Small intestine (tissue), 7 donors: ENCODE data around the gene FXN. TPM values are rescaled to one million over a fixed set of nuclear protein-coding genes. Genes with fewer than 3 reads are reported as not detected.
A peak's percentile ranks its signal among the peaks of the same experiment; 100 is the strongest.

Source experiments
- DNase-seq, 2 donors: peaks; one replicate each; pipeline versions ENCODE4 v3.0.0 to v3.0.0-alpha.2; 2013
- FAIRE-seq: peaks from 2 replicates; lab custom pipeline; 2012; peaks lifted over from hg19 to GRCh38; lab: Jason Lieb, UNC
- H3K27ac ChIP-seq, 3 donors: one replicate each; pipeline ENCODE4 v1.5.1; 2013; ENCODE audit warnings: low read length in 2 of 3, mild to moderate bottlenecking in 2 of 3, control low read depth in 1 of 3, inconsistent platforms in 1 of 3, low read depth in 1 of 3, moderate library complexity in 1 of 3
- H3K27me3 ChIP-seq, 3 donors: one replicate each; pipeline ENCODE4 v1.6.1; 2013; ENCODE audit warnings: low read length in 3 of 3, inconsistent platforms in 1 of 3; ENCODE audit not compliant: control insufficient read depth in 3 of 3, insufficient read depth in 3 of 3
- H3K36me3 ChIP-seq, 3 donors: one replicate each; pipeline ENCODE4 v1.6.1; 2013; ENCODE audit warnings: low read length in 3 of 3, inconsistent platforms in 1 of 3, low read depth in 1 of 3, mild to moderate bottlenecking in 1 of 3, moderate library complexity in 1 of 3; ENCODE audit not compliant: control insufficient read depth in 3 of 3, insufficient read depth in 2 of 3
- H3K4me1 ChIP-seq, 3 donors: one replicate each; pipeline ENCODE4 v1.6.1; 2013; ENCODE audit warnings: low read length in 2 of 3, inconsistent platforms in 1 of 3, low read depth in 1 of 3, mild to moderate bottlenecking in 1 of 3, moderate library complexity in 1 of 3; ENCODE audit not compliant: control insufficient read depth in 3 of 3, insufficient read depth in 2 of 3
- H3K4me3 ChIP-seq, 3 donors: one replicate each; pipeline ENCODE4 v1.5.1; 2013; ENCODE audit warnings: low read length in 3 of 3, control low read depth in 1 of 3, inconsistent platforms in 1 of 3, low read depth in 1 of 3, mild to moderate bottlenecking in 1 of 3, moderate library complexity in 1 of 3
- H3K9me3 ChIP-seq, 2 donors: one replicate each; pipeline ENCODE4 v1.6.1; 2013; ENCODE audit warnings: low read depth in 1 of 2, low read length in 1 of 2; ENCODE audit not compliant: control insufficient read depth in 2 of 2, insufficient read depth in 1 of 2
- WGBS, 3 donors: extraction: QIAGEN DNeasy Blood & Tissue Kit; methylation state at CpG; one replicate each; pipeline ENCODE4 v1.1.7; 2013; 5-methylcytosine and 5-hydroxymethylcytosine counted together
- polyA plus RNA-seq, 4 donors: library from polyadenylated mRNA; stranded (reverse) in 3 of 4; unstranded in 1 of 4; fragments of 200-250 nt in 3 of 4; fragments of 120-200 nt in 1 of 4; gene quantifications; one replicate each; pipeline versions ENCODE4 v1.2.1 to v1.2.3, GENCODE V29; 2013
- donor health status: healthy with polysubstance abuse.
- donor health status: control.
- donor health status: control.
- donor health status: Bipolar disorder and iron deficiency.
- donor health status: healthy.

FXN gene
- polyA plus RNA-seq, 4 donors = 2.7 to 16.6 (median 8.8) TPM

DNA sequence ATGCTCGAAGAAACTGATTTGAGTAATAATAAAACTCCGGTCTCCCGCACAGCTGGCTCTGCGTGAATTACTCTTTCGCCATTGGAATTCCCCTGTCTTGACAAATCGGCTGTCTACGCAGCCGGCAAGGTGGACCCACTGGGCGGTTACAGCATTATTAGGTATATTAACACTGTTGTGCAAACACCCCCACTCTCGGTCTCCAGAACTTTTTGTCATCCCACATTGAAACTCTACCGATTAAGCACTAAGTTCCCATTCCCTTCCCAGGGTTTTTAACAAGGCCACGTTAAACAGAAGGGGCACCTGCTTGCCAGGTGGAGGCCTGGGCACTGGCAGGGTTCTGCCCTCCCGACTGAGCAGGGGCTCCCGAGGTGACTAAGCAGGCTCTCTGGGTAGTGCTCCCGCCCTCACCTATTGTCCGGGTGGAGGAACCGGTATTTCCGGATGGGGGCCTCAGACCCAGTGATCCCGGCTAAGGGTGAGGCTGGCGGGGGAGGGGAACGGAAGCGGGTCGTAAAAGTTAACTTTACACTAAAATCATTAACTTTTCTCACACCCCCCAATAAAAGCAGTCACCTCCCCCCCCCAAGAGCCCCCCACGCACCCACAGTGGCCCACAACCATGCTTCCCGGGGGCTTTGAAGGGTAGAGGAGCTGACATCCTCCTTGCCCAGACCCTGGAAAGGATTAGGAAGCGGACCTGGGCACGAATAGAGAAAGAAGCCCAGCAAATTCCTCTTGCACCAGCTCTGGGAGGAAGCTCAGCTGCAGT is 85.0 kb downstream of the FXN start:
- WGBS, 3 donors = 6 to 33% (median 21%) methylated on average over 27 of the region's 27 CpGs
- peaks cover 0 to 5% (median 0%) of the 10 kb centered on the region in 3 donors for H3K4me1 ChIP-seq
- H3K27ac ChIP-seq = peak overlapping the region; percentile 95 to 100 (median 98)
- DNase-seq = peak; percentile 96 to 97
- no peaks in the 10 kb centered on the region for H3K27me3 ChIP-seq
- peak overlapping the region; percentile 35 to 86 (median 84) for H3K4me3 ChIP-seq
- FAIRE-seq = no peak
- no peaks in the 10 kb centered on the region for H3K9me3 ChIP-seq
- no peaks in the 10 kb centered on the region for H3K36me3 ChIP-seq

- no peak for FAIRE-seq
- peak overlapping the region; percentile 62 to 86 (median 84) for H3K4me3 ChIP-seq
- WGBS, 3 donors = 0% methylated on average over 52 to 86 of the region's 86 CpGs
- no peaks in the 10 kb centered on the region for H3K9me3 ChIP-seq
- no peaks in the 10 kb centered on the region for H3K36me3 ChIP-seq
- H3K27ac ChIP-seq = peak overlapping the region; percentile 95 to 100 (median 98)
- peaks cover 0 to 5% (median 0%) of the 10 kb centered on the region in 3 donors for H3K4me1 ChIP-seq
- H3K27me3 ChIP-seq = no peaks in the 10 kb centered on the region
- DNase-seq = peak; percentile 76 to 91
Measured at GRCh38 chr9:69121155-69122081, 85.9 kb downstream of the FXN start.

- no peak for FAIRE-seq
Measured at GRCh38 chr9:69122082-69122548, 86.6 kb downstream of the FXN start.

DNA sequence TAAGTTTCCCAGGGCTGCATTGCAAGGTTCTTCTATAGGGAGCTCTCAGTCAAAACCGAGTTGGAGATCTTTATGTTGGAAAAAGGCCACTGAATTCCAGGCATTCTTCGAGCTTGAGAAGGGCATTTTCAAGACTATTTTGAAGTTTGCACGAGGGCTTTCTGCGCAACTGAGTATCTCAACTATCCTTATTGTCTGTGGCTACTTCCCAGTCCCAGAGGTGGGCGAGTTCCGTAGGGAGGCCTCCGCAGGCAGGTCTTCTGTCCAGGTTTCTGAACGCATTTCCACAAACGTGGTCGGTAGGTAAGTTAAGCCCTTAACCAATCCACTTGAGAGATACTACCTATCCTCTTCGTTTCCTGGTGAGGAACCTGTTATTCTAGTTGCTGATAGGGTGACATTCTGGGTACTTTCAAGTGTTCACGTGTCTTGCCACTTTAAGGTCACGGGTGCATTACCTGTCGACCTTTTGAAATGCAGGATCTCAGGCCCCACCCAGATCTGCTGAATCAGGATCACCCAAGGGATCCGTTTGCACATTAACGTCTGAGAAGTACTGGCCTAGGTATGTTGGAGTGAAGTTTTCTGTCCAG is 87.1 kb downstream of the FXN start:
- Histone ChIP-seq H3K4me1 (peaks cover 0 to 5% (median 0%) of the 10 kb centered on the region in 3 donors), H3K9me3 (no peaks in the 10 kb centered on the region), H3K27ac (peak overlapping the region; percentile 95 to 100 (median 98)), H3K4me3 (peak overlapping the region; percentile 62 to 86 (median 84)), H3K36me3 (no peaks in the 10 kb centered on the region), H3K27me3 (no peaks in the 10 kb centered on the region)
- DNase-seq (peak; percentile 92 to 98), FAIRE-seq (no peak)
- 14 to 41% (median 26%) methylated on average over 16 of the region's 16 CpGs for WGBS, 3 donors

More at GRCh38 chr9:69122082-69122548, 86.6 kb downstream of the FXN start:
- no peaks in the 10 kb centered on the region for H3K36me3 ChIP-seq
- DNase-seq = peak; percentile 76 to 78
- H3K4me3 ChIP-seq = peak overlapping the region; percentile 62 to 86 (median 84)
- H3K27me3 ChIP-seq = no peaks in the 10 kb centered on the region
- peak overlapping the region; percentile 95 to 100 (median 98) for H3K27ac ChIP-seq
- H3K4me1 ChIP-seq = peaks cover 0 to 5% (median 0%) of the 10 kb centered on the region in 3 donors
- 0 to 2% (median 1%) methylated on average over 28 of the region's 28 CpGs for WGBS, 3 donors
- no peaks in the 10 kb centered on the region for H3K9me3 ChIP-seq

GRCh38 chr9:69130456-69131441 is 95.2 kb downstream of the FXN start:
- DNase-seq (peak; percentile 25 to 39), FAIRE-seq (no peak)
- Histone ChIP-seq H3K27ac (peak overlapping the region; percentile 68 to 92 (median 88)), H3K4me3 (peak overlapping the region in 1 of 3 donors; percentile 1), H3K27me3 (no peaks in the 10 kb centered on the region), H3K36me3 (peaks cover 0 to 24% (median 0%) of the 10 kb centered on the region in 3 donors), H3K4me1 (peaks cover 3 to 42% (median 9%) of the 10 kb centered on the region in 3 donors), H3K9me3 (no peaks in the 10 kb centered on the region)
- WGBS, 3 donors = 58 to 69% (median 60%) methylated on average over 16 of the region's 16 CpGs

DNA sequence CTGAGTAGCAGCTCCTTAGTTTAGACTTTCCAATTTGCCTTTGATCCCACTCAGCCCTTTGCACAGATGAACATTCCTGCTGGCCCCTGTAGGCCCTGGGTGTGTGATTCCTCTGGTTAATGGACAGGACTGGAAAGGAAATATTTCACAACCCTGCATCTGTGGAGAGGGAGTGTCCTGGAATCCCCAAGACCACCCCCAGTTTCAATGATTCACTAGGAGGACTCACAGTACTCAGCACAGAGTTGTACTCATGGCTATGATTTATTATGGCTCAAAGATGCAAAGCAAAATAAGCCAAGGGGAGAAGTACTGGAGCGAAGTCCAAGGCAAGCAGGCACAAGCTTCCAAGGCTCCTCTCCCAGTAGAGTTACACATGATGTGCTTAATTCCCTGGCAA is 96.1 kb downstream of the FXN start:
- 5 to 43% (median 13%) methylated on average over 1 of the region's 1 CpG for WGBS, 3 donors
- Histone ChIP-seq H3K4me1 (peaks cover 3 to 42% (median 9%) of the 10 kb centered on the region in 3 donors), H3K9me3 (no peaks in the 10 kb centered on the region), H3K4me3 (no peak overlapping the region), H3K36me3 (peaks cover 0 to 26% (median 1%) of the 10 kb centered on the region in 3 donors), H3K27me3 (no peaks in the 10 kb centered on the region), H3K27ac (peak overlapping the region; percentile 88 to 92 (median 91))
- DNase-seq (peak; percentile 94 to 97), FAIRE-seq (no peak)

DNA sequence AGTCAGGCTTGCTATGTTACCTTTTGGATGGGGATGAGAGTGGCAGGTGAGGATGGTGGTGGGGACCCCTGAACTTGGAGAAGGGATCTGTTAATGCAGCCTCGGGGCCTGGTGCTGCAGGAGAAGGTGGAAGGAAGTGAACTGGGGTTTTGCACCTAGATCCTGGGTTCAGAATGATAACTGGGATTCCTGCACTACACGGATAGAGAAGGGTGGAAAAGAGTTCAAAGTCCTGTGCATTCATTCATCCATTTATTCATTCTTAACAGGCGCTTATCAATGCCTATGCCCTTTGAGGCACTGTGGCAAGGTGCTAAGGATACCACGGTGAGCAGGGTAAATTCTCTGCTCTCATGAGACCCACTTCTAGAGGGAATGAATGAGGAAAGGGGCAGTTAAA is 96.8 kb downstream of the FXN start:
- 20 to 63% (median 45%) methylated on average over 4 of the region's 4 CpGs for WGBS, 3 donors
- Histone ChIP-seq H3K36me3 (peaks cover 0 to 32% (median 1%) of the 10 kb centered on the region in 3 donors), H3K4me3 (peak overlapping the region in 1 of 3 donors; percentile 12), H3K9me3 (no peaks in the 10 kb centered on the region), H3K27ac (peak overlapping the region; percentile 88 to 92 (median 91)), H3K4me1 (peaks cover 3 to 42% (median 9%) of the 10 kb centered on the region in 3 donors), H3K27me3 (no peaks in the 10 kb centered on the region)
- DNase-seq (peak; percentile 69 to 90), FAIRE-seq (no peak)
